HG03139 (cell line): ENCODE measurements around the gene DDO.

Experiments
- ATAC-seq: cut with Tn5 transposase; IDR thresholded peaks from one replicate; pipeline ENCODE4 v1.9.1; 2021; ENCODE audit not compliant: unreplicated experiment

Gene DDO

DNA sequence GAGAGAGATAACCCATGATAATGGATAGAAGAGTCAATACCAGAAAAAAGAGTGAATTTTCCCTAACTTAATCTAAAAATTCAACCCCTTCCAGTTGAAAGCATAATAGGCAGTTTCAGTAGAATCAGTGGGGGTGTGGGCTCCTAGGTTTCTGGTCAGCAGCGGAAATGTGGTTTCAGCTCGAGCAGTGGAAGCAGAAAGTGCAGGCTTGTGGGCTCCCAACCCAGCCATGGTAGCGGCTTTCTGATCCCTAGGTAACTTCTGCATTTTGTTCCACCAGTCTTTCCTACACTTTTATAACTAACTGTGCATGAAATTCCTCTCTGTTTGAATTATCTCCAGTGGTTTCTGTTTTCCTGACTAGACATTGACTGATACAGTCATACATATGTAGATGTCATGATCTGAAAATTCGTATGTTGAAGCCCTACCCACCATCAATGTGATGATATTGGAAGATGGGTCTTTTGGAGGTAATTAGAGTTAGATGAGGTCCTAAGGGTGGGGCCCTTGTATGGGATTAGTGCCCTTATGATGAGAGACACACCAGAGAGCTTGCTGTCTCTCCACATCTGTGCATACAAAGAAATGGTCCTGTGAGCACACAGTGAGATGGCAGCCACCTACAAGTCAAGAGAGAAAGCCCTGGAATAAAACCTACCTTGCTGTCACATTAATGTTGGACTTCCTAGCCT, 6.5 kb upstream of the DDO start:
- ATAC-seq: no peak

GRCh38 chr6:110419028-110419739, 3.8 kb upstream of the DDO start:
- ATAC-seq: no peak

GRCh38 chr6:110418594-110418993, 3.2 kb upstream of the DDO start:
- ATAC-seq: no peak

GRCh38 chr6:110414669-110415068, 706 bp downstream of the DDO start:
- no peak for ATAC-seq

GRCh38 chr6:110412360-110412759, 3.0 kb downstream of the DDO start:
- ATAC-seq: no peak

- ATAC-seq: no peak
These were observed 4.9 kb downstream of the DDO start for GRCh38 chr6:110410511-110410910.

DNA sequence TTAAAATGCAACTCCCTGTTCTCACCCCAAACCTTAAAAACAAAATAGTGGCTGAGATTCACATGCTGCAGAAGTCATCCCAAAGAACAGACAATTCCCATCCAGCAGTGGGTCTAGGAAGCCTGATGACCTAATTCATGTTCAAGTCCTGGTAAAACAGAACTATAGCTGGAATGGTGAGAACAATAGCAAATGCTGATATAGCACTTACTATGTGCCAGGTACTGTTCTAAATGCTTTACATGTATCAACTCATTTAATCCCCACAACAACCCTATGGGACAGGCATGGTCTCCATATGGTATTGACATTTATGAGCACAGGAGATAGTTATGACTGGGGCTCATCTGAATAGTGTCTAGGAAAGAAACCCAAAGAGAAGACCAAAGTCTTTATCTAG, 5.6 kb downstream of the DDO start:
- no peak for ATAC-seq

DNA sequence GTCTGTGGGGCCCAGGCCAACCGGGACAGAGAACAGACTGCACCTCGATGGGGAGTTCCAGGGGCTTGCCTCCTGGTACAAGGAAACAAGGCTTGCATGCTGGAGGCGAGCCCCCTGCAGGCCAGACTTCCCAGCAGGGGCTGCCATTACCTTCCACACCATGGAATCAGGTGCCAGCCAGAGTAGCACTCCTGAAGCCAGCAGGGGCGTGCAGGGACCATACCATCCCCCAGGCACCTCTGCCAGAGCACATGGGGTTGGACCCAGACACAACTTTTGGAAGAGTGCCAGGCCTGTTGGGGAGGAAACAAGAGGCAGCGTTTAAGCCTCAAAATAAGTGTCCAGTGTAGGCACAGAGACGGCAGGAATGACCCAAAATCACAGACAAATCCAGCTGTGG, 6.5 kb downstream of the DDO start:
- ATAC-seq: no peak

DNA sequence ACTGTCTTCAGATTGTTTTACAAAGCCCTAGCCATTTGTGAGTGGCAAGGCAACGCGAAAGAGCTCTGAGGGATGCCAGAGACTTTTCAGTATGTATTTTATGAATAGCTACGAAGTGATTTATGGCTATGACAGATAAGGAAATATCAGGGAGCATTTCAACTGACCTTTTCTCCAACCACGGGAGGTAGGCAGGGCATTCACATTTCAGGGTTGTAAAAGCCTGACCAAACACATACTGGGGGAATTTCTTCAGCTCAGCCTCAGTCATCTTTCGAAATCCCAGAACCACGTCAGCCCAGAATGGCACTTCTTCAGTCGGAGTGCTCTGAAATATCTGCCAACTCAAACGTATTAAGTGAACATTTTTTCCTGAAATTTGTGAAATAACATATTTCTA, 10.8 kb downstream of the DDO start:
- no peak for ATAC-seq

- ATAC-seq: no peak
These were observed 13.7 kb downstream of the DDO start for GRCh38 chr6:110401585-110402176.

DNA sequence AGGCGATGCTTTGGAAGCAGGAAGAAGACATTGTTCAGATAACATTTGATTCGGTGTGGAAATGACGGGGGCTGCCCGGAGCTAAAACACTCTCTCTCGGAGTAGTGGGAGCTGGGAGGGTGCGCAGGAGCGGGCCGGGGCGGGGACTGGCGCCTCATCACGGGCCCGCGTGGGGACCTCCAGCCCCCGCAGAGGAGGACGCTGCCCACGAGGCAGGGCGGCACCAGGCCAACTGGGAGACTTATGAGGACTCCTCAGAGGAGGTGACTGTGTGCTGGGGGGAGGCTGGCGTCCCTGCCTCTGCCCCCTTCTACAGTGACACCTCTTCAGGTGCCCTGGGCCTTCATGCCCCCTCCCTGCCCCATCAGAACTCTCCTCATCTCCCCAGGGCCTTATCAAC, 15.2 kb downstream of the DDO start:
- no peak for ATAC-seq

- no peak for ATAC-seq
These were observed 15.9 kb downstream of the DDO start for GRCh38 chr6:110399219-110400071.

GRCh38 chr6:110398778-110399177, 16.6 kb downstream of the DDO start:
- ATAC-seq: no peak

- no peak for ATAC-seq
These were observed 20.2 kb downstream of the DDO start for GRCh38 chr6:110395221-110395620.

DNA sequence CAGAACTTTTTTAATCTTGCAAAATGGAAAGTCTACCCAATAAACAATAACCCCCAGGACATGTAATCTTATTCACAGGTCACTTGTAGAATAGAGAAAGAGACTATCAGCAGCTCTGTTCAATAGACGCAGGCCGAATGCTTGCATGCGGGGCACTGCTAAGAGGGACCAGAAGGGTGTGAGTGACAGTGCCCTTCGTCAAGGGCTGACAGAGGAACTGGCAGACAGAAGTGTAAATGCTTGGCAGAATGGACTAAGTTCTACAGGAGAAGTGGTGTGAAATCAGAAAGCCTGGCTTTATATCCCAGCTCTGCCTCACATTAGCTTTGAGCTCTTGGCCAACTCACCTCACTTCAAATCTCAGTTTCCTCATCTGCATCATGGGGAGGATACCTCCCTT, 21.0 kb downstream of the DDO start:
- no peak for ATAC-seq

DNA sequence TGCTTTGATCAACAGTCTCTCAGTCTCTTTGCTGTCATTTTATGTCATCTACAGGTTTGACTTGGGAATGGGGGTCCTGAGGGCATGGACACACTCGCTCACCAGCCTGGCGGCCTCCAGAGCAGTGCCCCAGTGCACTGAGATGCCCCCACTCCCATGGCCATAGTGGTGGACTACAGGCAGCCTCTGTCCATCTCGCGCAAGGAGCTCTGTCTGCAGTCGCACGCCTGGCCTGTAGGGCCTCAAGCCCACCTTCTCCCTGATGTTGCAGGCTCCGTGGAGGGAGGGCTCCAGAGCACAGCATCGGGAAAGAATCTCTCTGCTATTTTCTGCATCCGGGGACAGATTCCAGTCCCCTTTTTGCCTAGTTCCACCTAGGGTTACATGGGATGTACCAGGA, 22.6 kb downstream of the DDO start:
- no peak for ATAC-seq

DNA sequence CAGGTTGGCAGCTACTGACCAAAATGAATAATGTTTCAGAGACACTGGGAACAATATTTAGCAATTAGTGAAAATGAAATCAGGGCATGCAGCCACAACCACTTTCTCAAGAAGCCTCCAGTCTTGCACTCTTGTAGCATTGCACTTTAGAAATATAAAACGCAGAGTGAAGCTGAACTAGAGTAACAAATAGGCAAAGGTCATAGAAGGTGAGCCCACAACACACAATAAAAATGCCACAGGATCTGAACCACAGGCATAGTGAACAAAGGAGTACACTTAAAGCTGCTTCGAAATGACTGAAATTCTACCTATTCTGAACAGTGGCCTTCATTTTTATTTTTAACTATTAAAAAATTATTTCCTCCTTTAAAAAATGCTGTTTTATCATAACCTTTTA, 25.0 kb downstream of the DDO start:
- no peak for ATAC-seq

GRCh38 chr6:110389689-110390382, 25.5 kb downstream of the DDO start:
- ATAC-seq: no peak

DNA sequence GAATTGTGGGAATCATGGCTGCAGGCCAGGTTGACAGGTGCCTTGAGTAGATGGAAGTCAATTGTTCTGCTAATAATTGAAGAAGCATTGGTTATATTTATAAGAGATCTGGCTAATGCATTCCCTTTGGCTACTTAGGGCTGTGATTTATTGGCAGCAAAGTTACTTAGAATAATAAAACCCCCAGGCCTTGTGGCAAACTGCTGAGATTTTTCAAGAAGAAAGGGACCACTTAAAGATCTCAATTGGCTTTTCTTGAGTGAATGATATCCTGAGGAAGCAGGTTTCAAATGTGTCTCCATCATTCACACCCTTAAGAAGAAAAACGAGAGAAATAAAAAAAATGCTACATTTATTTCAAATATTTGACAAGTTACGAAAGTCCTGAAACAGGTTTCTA, 27.4 kb downstream of the DDO start:
- no peak for ATAC-seq

DNA sequence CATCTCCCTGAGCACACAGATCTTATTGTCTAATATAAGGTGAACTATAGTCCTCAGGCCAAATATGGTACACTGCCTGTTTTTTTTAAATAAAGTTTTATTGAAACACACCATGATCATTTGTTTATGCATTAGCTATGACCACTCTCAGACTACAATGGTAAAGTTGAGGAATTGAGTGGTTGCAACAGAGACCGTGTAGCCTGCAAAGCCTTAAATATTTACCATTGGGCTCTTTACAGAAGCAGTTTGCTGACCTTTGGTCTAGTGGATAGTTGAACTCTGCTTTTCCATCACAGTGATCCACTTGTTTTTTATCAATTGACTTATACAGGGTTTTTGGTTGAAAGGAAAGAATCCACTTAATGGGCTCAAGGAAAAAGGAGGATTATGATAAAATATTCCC, 29.9 kb downstream of the DDO start:
- ATAC-seq: no peak

GRCh38 chr6:110378552-110378951, 36.8 kb downstream of the DDO start:
- no peak for ATAC-seq
